ENCODE data around the gene GALP. TPM values are rescaled to one million over a fixed set of nuclear protein-coding genes. Genes with fewer than 3 reads are reported as not detected.
"Not testable (repeated sequence)": the region's sequence is repeated elsewhere in the genome, so short reads cannot be mapped to it uniquely, and the experiment has no call there.

GALP gene
- total and polyA plus RNA-seq, 9 donors: not detected

DNA sequence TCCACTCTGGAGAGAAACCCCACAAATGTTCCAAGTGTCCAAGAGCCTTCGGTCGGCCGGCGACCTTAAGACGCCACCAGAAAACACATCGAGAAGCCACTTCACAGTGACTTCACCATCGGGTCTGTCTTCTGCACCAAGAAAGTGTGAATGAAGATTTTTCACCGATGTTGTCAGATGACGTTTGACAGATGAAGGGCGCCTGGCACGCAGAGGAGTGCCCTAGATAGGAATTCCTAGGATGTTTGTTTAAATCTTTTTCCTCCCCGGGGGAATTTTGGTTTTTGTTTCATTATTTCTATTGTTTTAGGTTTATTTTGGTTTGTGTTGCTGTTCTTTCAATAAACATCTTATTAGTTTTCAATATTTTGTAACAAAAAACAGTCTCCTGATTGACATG, 33.3 kb downstream of the GALP start:
- no peak overlapping the region for H3K4me3 ChIP-seq (ENCODE audit: low read length)
- no peaks in the 10 kb centered on the region for H3K9me3 ChIP-seq (replicated peaks; ENCODE audit: control insufficient read depth, low read depth, low read length)
- H3K4me1 ChIP-seq (ENCODE audit: control insufficient read depth, insufficient read depth, low read length): no peaks in the 10 kb centered on the region
- DNase-seq: no peak
- no peak overlapping the region for H3K27ac ChIP-seq (ENCODE audit: low read length)
- no peaks in the 10 kb centered on the region for H3K27me3 ChIP-seq (ENCODE audit: control insufficient read depth, insufficient read depth, low read length)
- WGBS (ENCODE audit: insufficient coverage): 89% methylated on average over 7 of the region's 12 CpGs
- H3K36me3 ChIP-seq (ENCODE audit: control insufficient read depth, insufficient read depth, low read length): no peaks in the 10 kb centered on the region

DNA sequence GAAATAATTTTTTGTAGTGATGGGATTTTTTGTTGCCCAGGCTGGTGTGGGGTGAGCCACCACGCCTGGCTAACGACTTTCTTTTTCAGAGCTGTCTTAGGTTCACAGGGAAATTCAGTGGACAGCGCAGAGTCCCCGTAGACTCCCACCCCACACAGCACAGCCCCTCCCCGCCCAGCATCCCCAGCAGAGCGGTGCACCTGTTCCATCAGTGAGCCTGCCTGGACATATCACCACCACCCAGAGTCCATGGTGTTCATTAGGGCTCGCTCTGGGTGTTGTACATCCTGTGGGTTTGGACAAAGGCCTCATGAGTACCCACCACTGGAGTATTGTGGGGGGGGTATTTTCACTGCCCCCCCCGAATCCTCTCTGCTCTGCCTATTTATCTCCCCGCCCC, 34.2 kb downstream of the GALP start:
- no CpG with 5 or more reads among the region's 9 CpGs for WGBS (ENCODE audit: insufficient coverage)

GRCh38 chr19:56211718-56212117, 35.9 kb downstream of the GALP start:
- no peak for DNase-seq
- H3K27ac ChIP-seq (ENCODE audit: low read length): no peak overlapping the region
- H3K4me1 ChIP-seq (ENCODE audit: control insufficient read depth, insufficient read depth, low read length): no peaks in the 10 kb centered on the region
- no CpG with 5 or more reads among the region's 4 CpGs for WGBS (ENCODE audit: insufficient coverage)
- H3K27me3 ChIP-seq (ENCODE audit: control insufficient read depth, insufficient read depth, low read length): no peaks in the 10 kb centered on the region
- H3K4me3 ChIP-seq (ENCODE audit: low read length): no peak overlapping the region
- no peaks in the 10 kb centered on the region for H3K36me3 ChIP-seq (ENCODE audit: control insufficient read depth, insufficient read depth, low read length)
- H3K9me3 ChIP-seq (replicated peaks; ENCODE audit: control insufficient read depth, low read depth, low read length): no peaks in the 10 kb centered on the region

More for the DNA sequence above, 34.2 kb downstream of the GALP start:
- not testable (repeated sequence) for DNase-seq; H3K27ac ChIP-seq (ENCODE audit: low read length); H3K9me3 ChIP-seq (replicated peaks; ENCODE audit: control insufficient read depth, low read depth, low read length); H3K4me3 ChIP-seq (ENCODE audit: low read length); H3K36me3 ChIP-seq (ENCODE audit: control insufficient read depth, insufficient read depth, low read length); H3K4me1 ChIP-seq (ENCODE audit: control insufficient read depth, insufficient read depth, low read length); H3K27me3 ChIP-seq (ENCODE audit: control insufficient read depth, insufficient read depth, low read length)

- peaks cover 9% of the 10 kb centered on the region for H3K27me3 ChIP-seq (ENCODE audit: control insufficient read depth, insufficient read depth, low read length)
- peak; percentile 25 for DNase-seq
- H3K36me3 ChIP-seq (ENCODE audit: control insufficient read depth, insufficient read depth, low read length): no peaks in the 10 kb centered on the region
- H3K4me1 ChIP-seq (ENCODE audit: control insufficient read depth, insufficient read depth, low read length): peaks cover 3% of the 10 kb centered on the region
- H3K9me3 ChIP-seq (replicated peaks; ENCODE audit: control insufficient read depth, low read depth, low read length): no peaks in the 10 kb centered on the region
- no peak overlapping the region for H3K27ac ChIP-seq (ENCODE audit: low read length)
- peak overlapping the region; percentile 17 for H3K4me3 ChIP-seq (ENCODE audit: low read length)
- WGBS (ENCODE audit: insufficient coverage): 4% methylated on average over 78 of the region's 79 CpGs
These were observed 41.5 kb downstream of the GALP start for GRCh38 chr19:56217039-56217949.

DNA sequence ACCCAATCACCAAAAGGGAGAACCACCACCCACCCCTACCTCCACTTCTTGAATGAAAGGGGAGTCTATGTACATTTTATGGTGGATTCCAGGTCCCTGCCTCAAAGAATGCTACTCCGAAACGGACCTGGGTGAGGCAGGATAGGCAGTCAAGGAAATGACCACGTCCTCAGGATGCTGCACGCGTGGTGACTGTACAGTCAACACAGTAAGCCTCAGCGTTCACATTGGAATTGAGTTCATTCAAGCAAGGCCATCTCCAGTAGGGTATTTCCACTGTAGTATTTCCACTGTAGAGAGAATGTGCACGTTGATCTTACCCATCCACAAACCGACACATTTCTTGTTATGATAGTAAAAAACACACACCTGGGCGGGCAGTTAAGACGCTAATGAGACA, 43.2 kb downstream of the GALP start:
- H3K4me1 ChIP-seq (ENCODE audit: control insufficient read depth, insufficient read depth, low read length): peaks cover 3% of the 10 kb centered on the region
- no peak for DNase-seq
- no peaks in the 10 kb centered on the region for H3K9me3 ChIP-seq (replicated peaks; ENCODE audit: control insufficient read depth, low read depth, low read length)
- peaks cover 9% of the 10 kb centered on the region for H3K27me3 ChIP-seq (ENCODE audit: control insufficient read depth, insufficient read depth, low read length)
- WGBS (ENCODE audit: insufficient coverage): 96% methylated on average over 5 of the region's 10 CpGs
- no peak overlapping the region for H3K4me3 ChIP-seq (ENCODE audit: low read length)
- H3K27ac ChIP-seq (ENCODE audit: low read length): no peak overlapping the region
- H3K36me3 ChIP-seq (ENCODE audit: control insufficient read depth, insufficient read depth, low read length): no peaks in the 10 kb centered on the region

DNA sequence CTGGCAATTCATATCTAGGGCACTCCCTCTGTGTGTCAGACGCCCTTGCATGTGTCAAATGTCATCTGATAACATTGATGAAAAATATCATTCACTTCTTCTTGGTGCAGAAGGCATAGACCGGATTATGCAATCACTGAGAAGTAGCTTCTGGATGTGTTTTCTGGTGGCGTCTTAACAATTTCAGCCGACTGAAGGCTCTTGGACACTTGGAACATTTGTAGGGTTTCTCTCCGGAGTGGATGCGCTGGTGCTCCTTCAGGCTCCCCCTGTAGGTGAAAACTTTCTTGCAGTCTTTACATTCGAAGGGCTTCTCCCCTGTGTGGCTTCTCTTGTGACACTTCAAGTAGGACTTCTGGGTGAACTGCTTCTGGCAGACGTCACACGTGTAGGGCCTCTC, 45.6 kb downstream of the GALP start:
- WGBS (ENCODE audit: insufficient coverage): 41% methylated on average over 3 of the region's 9 CpGs
- not testable (repeated sequence) for H3K4me3 ChIP-seq (ENCODE audit: low read length); H3K4me1 ChIP-seq (ENCODE audit: control insufficient read depth, insufficient read depth, low read length); H3K36me3 ChIP-seq (ENCODE audit: control insufficient read depth, insufficient read depth, low read length); H3K27ac ChIP-seq (ENCODE audit: low read length); H3K9me3 ChIP-seq (replicated peaks; ENCODE audit: control insufficient read depth, low read depth, low read length); H3K27me3 ChIP-seq (ENCODE audit: control insufficient read depth, insufficient read depth, low read length)
- peak; percentile 7 for DNase-seq

GRCh38 chr19:56221851-56222250, 46.0 kb downstream of the GALP start:
- DNase-seq: no peak
- no peaks in the 10 kb centered on the region for H3K9me3 ChIP-seq (replicated peaks; ENCODE audit: control insufficient read depth, low read depth, low read length)
- no peak overlapping the region for H3K27ac ChIP-seq (ENCODE audit: low read length)
- H3K4me1 ChIP-seq (ENCODE audit: control insufficient read depth, insufficient read depth, low read length): peaks cover 3% of the 10 kb centered on the region
- 88% methylated on average over 9 of the region's 14 CpGs for WGBS (ENCODE audit: insufficient coverage)
- H3K27me3 ChIP-seq (ENCODE audit: control insufficient read depth, insufficient read depth, low read length): peaks cover 9% of the 10 kb centered on the region
- no peaks in the 10 kb centered on the region for H3K36me3 ChIP-seq (ENCODE audit: control insufficient read depth, insufficient read depth, low read length)
- no peak overlapping the region for H3K4me3 ChIP-seq (ENCODE audit: low read length)

DNA sequence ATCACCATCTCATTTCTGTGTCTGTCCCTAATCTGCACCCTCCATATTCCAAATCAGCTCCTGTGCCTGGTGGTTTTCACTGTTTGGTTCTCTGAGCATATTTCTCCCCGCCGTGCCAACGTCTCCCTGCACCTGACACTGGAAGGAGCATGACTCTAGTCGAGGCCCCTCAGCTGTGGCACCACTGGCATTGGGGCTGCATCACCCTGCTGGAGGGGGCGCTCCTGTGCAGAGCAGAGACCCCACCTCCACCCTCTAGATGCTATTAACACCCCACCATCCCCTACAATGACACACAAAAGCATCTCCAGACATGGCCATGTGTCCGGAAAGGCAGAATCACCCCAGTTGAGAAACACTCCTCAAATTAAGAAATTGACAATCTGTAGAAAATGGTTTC, 47.1 kb downstream of the GALP start:
- H3K4me1 ChIP-seq (ENCODE audit: control insufficient read depth, insufficient read depth, low read length): no peaks in the 10 kb centered on the region
- H3K27ac ChIP-seq (ENCODE audit: low read length): no peak overlapping the region
- no peaks in the 10 kb centered on the region for H3K36me3 ChIP-seq (ENCODE audit: control insufficient read depth, insufficient read depth, low read length)
- H3K4me3 ChIP-seq (ENCODE audit: low read length): no peak overlapping the region
- 69% methylated on average over 5 of the region's 6 CpGs for WGBS (ENCODE audit: insufficient coverage)
- peaks cover 2% of the 10 kb centered on the region for H3K27me3 ChIP-seq (ENCODE audit: control insufficient read depth, insufficient read depth, low read length)
- H3K9me3 ChIP-seq (replicated peaks; ENCODE audit: control insufficient read depth, low read depth, low read length): no peaks in the 10 kb centered on the region
- DNase-seq: no peak

- no peak overlapping the region for H3K27ac ChIP-seq (ENCODE audit: low read length)
- 89% methylated on average over 9 of the region's 9 CpGs for WGBS (ENCODE audit: insufficient coverage)
- no peaks in the 10 kb centered on the region for H3K9me3 ChIP-seq (replicated peaks; ENCODE audit: control insufficient read depth, low read depth, low read length)
- no peak for DNase-seq
- H3K27me3 ChIP-seq (ENCODE audit: control insufficient read depth, insufficient read depth, low read length): no peaks in the 10 kb centered on the region
- no peak overlapping the region for H3K4me3 ChIP-seq (ENCODE audit: low read length)
- H3K36me3 ChIP-seq (ENCODE audit: control insufficient read depth, insufficient read depth, low read length): no peaks in the 10 kb centered on the region
- no peaks in the 10 kb centered on the region for H3K4me1 ChIP-seq (ENCODE audit: control insufficient read depth, insufficient read depth, low read length)
These were observed 47.7 kb downstream of the GALP start for GRCh38 chr19:56223481-56223880.
